Glutamatergic neuron (in vitro differentiated cells): ENCODE measurements around the gene FSD2. TPM values are rescaled to one million over a fixed set of nuclear protein-coding genes. Genes with fewer than 3 reads are reported as not detected.

ENCODE experiments used
- DNase-seq: peaks from one replicate; pipeline ENCODE4 v3.0.0; 2022
- H3K27ac Mint-ChIP-seq: one replicate; pipeline ENCODE4 v1.8.0; 2020; ENCODE audit warnings: mild to moderate bottlenecking, mixed read lengths, inconsistent platforms; ENCODE audit not compliant: unreplicated experiment
- H3K27me3 Mint-ChIP-seq: one replicate; pipeline ENCODE4 v1.8.0; 2020; ENCODE audit warnings: mild to moderate bottlenecking, moderate library complexity, mixed read lengths, inconsistent platforms; ENCODE audit not compliant: unreplicated experiment
- H3K36me3 Mint-ChIP-seq: one replicate; pipeline ENCODE4 v1.8.0; 2020; ENCODE audit warnings: mild to moderate bottlenecking, mixed read lengths, inconsistent platforms; ENCODE audit not compliant: unreplicated experiment
- H3K4me1 Mint-ChIP-seq: one replicate; pipeline ENCODE4 v1.8.0; 2020; ENCODE audit warnings: mild to moderate bottlenecking, low read depth, mixed read lengths, inconsistent platforms; ENCODE audit not compliant: unreplicated experiment
- H3K4me3 Mint-ChIP-seq: one replicate; pipeline ENCODE4 v1.8.0; 2020; ENCODE audit warnings: mild to moderate bottlenecking, mixed read lengths, inconsistent platforms; ENCODE audit not compliant: unreplicated experiment
- H3K9me3 Mint-ChIP-seq: one replicate; pipeline ENCODE4 v1.8.0; 2020; ENCODE audit warnings: mild to moderate bottlenecking, moderate library complexity, mixed read lengths, inconsistent platforms; ENCODE audit not compliant: unreplicated experiment
- CTCF ChIP-seq: fragments of 200-600 bp; sonication (generic); IDR thresholded peaks from one replicate; pipeline ENCODE4 v1.5.0; 2021; ENCODE audit not compliant: partially characterized antibody, unreplicated experiment
- total RNA-seq: library from RNA; stranded (reverse); fragmentation: NEBNext Ultra II Directional; extraction: Animal tissue kit (Norgen Biotek cat#: 25700); gene quantifications from one replicate; pipeline ENCODE4 v1.2.1, GENCODE V29; 2021; ENCODE audit not compliant: unreplicated experiment

The FSD2 gene
- total RNA-seq, 1 donor from 2014 or later, result not detected

GRCh38 chr15:82803793-82804574, 1.9 kb downstream of the FSD2 start:
- H3K4me1 Mint-ChIP-seq, result peaks cover 2% of the 10 kb centered on the region
- no peak overlapping the region for H3K27ac Mint-ChIP-seq
- H3K36me3 Mint-ChIP-seq, result no peaks in the 10 kb centered on the region
- H3K27me3 Mint-ChIP-seq, result peaks cover 2% of the 10 kb centered on the region
- no peaks in the 10 kb centered on the region for H3K9me3 Mint-ChIP-seq
- no peak overlapping the region for H3K4me3 Mint-ChIP-seq
- DNase-seq, result peak; percentile 29
- no peak for TF ChIP-seq CTCF

GRCh38 chr15:82802497-82802896, 3.4 kb downstream of the FSD2 start:
- Mint-ChIP-seq H3K36me3 (no peaks in the 10 kb centered on the region), H3K27me3 (no peaks in the 10 kb centered on the region), H3K4me3 (no peak overlapping the region), H3K9me3 (no peaks in the 10 kb centered on the region), H3K27ac (no peak overlapping the region), H3K4me1 (peaks cover 2% of the 10 kb centered on the region)
- no peak for DNase-seq
- TF ChIP-seq CTCF, result no peak

GRCh38 chr15:82799183-82799841, 6.6 kb downstream of the FSD2 start:
- no peak overlapping the region for H3K27ac Mint-ChIP-seq
- H3K9me3 Mint-ChIP-seq, result no peaks in the 10 kb centered on the region
- no peaks in the 10 kb centered on the region for H3K27me3 Mint-ChIP-seq
- peaks cover 2% of the 10 kb centered on the region for H3K4me1 Mint-ChIP-seq
- no peak for TF ChIP-seq CTCF
- no peak overlapping the region for H3K4me3 Mint-ChIP-seq
- DNase-seq, result no peak
- no peaks in the 10 kb centered on the region for H3K36me3 Mint-ChIP-seq

GRCh38 chr15:82798531-82799166, 7.2 kb downstream of the FSD2 start:
- no peak for DNase-seq
- no peak overlapping the region for H3K27ac Mint-ChIP-seq
- no peaks in the 10 kb centered on the region for H3K4me1 Mint-ChIP-seq
- H3K27me3 Mint-ChIP-seq, result no peaks in the 10 kb centered on the region
- peaks cover 2% of the 10 kb centered on the region for H3K9me3 Mint-ChIP-seq
- H3K36me3 Mint-ChIP-seq, result peaks cover 5% of the 10 kb centered on the region
- no peak for TF ChIP-seq CTCF
- H3K4me3 Mint-ChIP-seq, result no peak overlapping the region
